WTC11 (cell line): Measurements from ENCODE around the gene LYPLA2. TPM values are rescaled to one million over a fixed set of nuclear protein-coding genes. Genes with fewer than 3 reads are reported as not detected.

Experiments used
- ATAC-seq: fragments of 200-7000 bp; cut with Tn5 transposase; 2 replicates; pipeline ENCODE4 v1.10.0; 2021; ENCODE audit warnings: mild to moderate bottlenecking, moderate library complexity
- CTCF ChIA-PET: fragments of 300-600 bp; sonication (Branson Sonifier 250); formaldehyde crosslinking; loops from one replicate; lab custom pipeline; 2021; ENCODE audit warnings: antibody characterized with exemption; lab: Charles Lee
- POLR2A ChIA-PET: fragments of 350-600 bp; sonication (Branson Sonifier 250); formaldehyde crosslinking; loops from one replicate; lab custom pipeline; 2021; ENCODE audit warnings: antibody characterized with exemption; lab: Charles Lee
- DNase-seq: peaks from one replicate; pipeline ENCODE4 v3.0.0; 2021; ENCODE audit warnings: low spot score
- H3K27ac Mint-ChIP-seq: 2 replicates; pipeline ENCODE4 v1.8.0; 2021; ENCODE audit warnings: mixed read lengths
- H3K27me3 Mint-ChIP-seq: 2 replicates; pipeline ENCODE4 v1.8.0; 2021; ENCODE audit warnings: low read depth, mild to moderate bottlenecking, moderate library complexity, mixed read lengths
- H3K36me3 Mint-ChIP-seq: 2 replicates; pipeline ENCODE4 v1.8.0; 2021; ENCODE audit warnings: mixed read lengths
- H3K4me1 Mint-ChIP-seq: 2 replicates; pipeline ENCODE4 v1.8.0; 2022; ENCODE audit warnings: mixed read lengths
- H3K4me3 Mint-ChIP-seq: 2 replicates; pipeline ENCODE4 v1.8.0; 2021; ENCODE audit warnings: mild to moderate bottlenecking, moderate library complexity, mixed read lengths
- H3K9me3 Mint-ChIP-seq: 2 replicates; pipeline ENCODE4 v1.8.0; 2021; ENCODE audit warnings: mixed read lengths
- ATF2 ChIP-seq: sonication (generic); formaldehyde crosslinking; IDR thresholded peaks from 2 replicates; pipeline ENCODE4 v1.8.1; 2022; ENCODE audit warnings: low read depth, missing genetic modification reagents, borderline replicate concordance
- CDX4 ChIP-seq: fragments of 250-450 bp; sonication (Bioruptor Pico); IDR thresholded peaks from 2 replicates; pipeline ENCODE4 v1.9.0; 2021; ENCODE audit warnings: moderate library complexity, mild to moderate bottlenecking, inconsistent platforms, borderline replicate concordance
- CTCF ChIP-seq: fragments of 200-600 bp; IDR thresholded peaks from 2 replicates; pipeline ENCODE4 v1.8.0; 2022; ENCODE audit warnings: antibody characterized with exemption
- EMX1 ChIP-seq: fragments of 250-450 bp; sonication (Bioruptor Pico); IDR thresholded peaks from 2 replicates; pipeline ENCODE4 v1.8.0; 2021; ENCODE audit warnings: mild to moderate bottlenecking
- JUN ChIP-seq: sonication (generic); formaldehyde crosslinking; IDR thresholded peaks from 2 replicates; pipeline ENCODE4 v1.8.0; 2023; ENCODE audit warnings: mild to moderate bottlenecking, missing genetic modification reagents
- MAX ChIP-seq: sonication (generic); formaldehyde crosslinking; IDR thresholded peaks from 2 replicates; pipeline ENCODE4 v1.8.0; 2022; ENCODE audit warnings: mild to moderate bottlenecking, missing genetic modification reagents
- MYBL2 ChIP-seq: sonication (generic); formaldehyde crosslinking; IDR thresholded peaks from 2 replicates; pipeline ENCODE4 v1.8.1; 2023; ENCODE audit warnings: mild to moderate bottlenecking, moderate library complexity, missing genetic modification reagents
- NR1H2 ChIP-seq: sonication (generic); formaldehyde crosslinking; IDR thresholded peaks from 2 replicates; pipeline ENCODE4 v1.9.0; 2021; ENCODE audit warnings: mild to moderate bottlenecking, moderate library complexity, missing genetic modification reagents
- OVOL2 ChIP-seq: fragments of 250-450 bp; sonication (Bioruptor Pico); IDR thresholded peaks from 2 replicates; pipeline ENCODE4 v1.9.0; 2021; ENCODE audit warnings: mild to moderate bottlenecking, borderline replicate concordance
- RELA ChIP-seq: sonication (generic); formaldehyde crosslinking; IDR thresholded peaks from 2 replicates; pipeline ENCODE4 v1.8.1; 2022; ENCODE audit warnings: missing genetic modification reagents, mild to moderate bottlenecking, borderline replicate concordance
- SOX15 ChIP-seq: fragments of 250-450 bp; sonication (Bioruptor Pico); IDR thresholded peaks from 2 replicates; pipeline ENCODE4 v1.9.0; 2021; ENCODE audit warnings: mild to moderate bottlenecking
- TEAD4 ChIP-seq: sonication (generic); formaldehyde crosslinking; IDR thresholded peaks from 2 replicates; pipeline ENCODE4 v1.8.0; 2022; ENCODE audit warnings: mild to moderate bottlenecking, missing genetic modification reagents
- USF2 ChIP-seq: sonication (generic); formaldehyde crosslinking; IDR thresholded peaks from 2 replicates; pipeline ENCODE4 v1.8.1; 2023; ENCODE audit warnings: mild to moderate bottlenecking, missing genetic modification reagents, moderate library complexity
- ZNF121 ChIP-seq: sonication (generic); formaldehyde crosslinking; IDR thresholded peaks from 2 replicates; pipeline ENCODE4 v1.8.0; 2023; ENCODE audit warnings: missing genetic modification reagents
- ZNF219 ChIP-seq: sonication (generic); formaldehyde crosslinking; IDR thresholded peaks from 2 replicates; pipeline ENCODE4 v1.8.0; 2023; ENCODE audit warnings: missing genetic modification reagents, mild to moderate bottlenecking, borderline replicate concordance
- ZNF425 ChIP-seq: fragments of 250-450 bp; sonication (Bioruptor Pico); conservative IDR thresholded peaks from 2 replicates; pipeline ENCODE4 v1.9.0; 2021; ENCODE audit warnings: mild to moderate bottlenecking
- ZSCAN18 ChIP-seq: fragments of 250-450 bp; sonication (Bioruptor Pico); IDR thresholded peaks from 2 replicates; pipeline ENCODE4 v2.1.2; 2022; ENCODE audit warnings: mild to moderate bottlenecking, moderate library complexity
- total RNA-seq: library from RNA; stranded (reverse); gene quantifications from 3 replicates; pipeline ENCODE4 v1.2.3, GENCODE V29; 2021

Gene LYPLA2
- total RNA-seq, 1 experiment from 2014 or later: 164 TPM

GRCh38 chr1:23810818-23811540 lies 20.0 kb downstream of the LYPLA2 start:
- no peaks in the 10 kb centered on the region; the same call in 1 of the 2 replicates for H3K27me3 Mint-ChIP-seq
- TF ChIP-seq MAX (CRISPR knock-in tag) (no peak), CTCF (peak; percentile 77), RELA (CRISPR knock-in tag) (no peak), TEAD4 (CRISPR knock-in tag) (no peak)
- ATAC-seq: peak; percentile 90
- DNase-seq: peak; percentile 79
- peaks cover 7% of the 10 kb centered on the region for H3K4me1 Mint-ChIP-seq
- peaks cover 6% of the 10 kb centered on the region; the same call in 1 of the 2 replicates for H3K36me3 Mint-ChIP-seq
- H3K9me3 Mint-ChIP-seq: no peaks in the 10 kb centered on the region
- H3K4me3 Mint-ChIP-seq: no peak overlapping the region
- CTCF ChIA-PET: interaction anchor here (0.6 to 5.3 kb wide), 70 partner anchors 12 to 576 kb away, joined by 3 to 109 read pairs (median 5); partner anchors contain the start of genes CNR2, ELOA, FUCA1 and GALE
- H3K27ac Mint-ChIP-seq: no peak overlapping the region
- POLR2A ChIA-PET: interaction anchor here (0.8 to 1.0 kb wide), 2 partner anchors 14 to 146 kb away, joined by 3 to 6 read pairs; partner anchors contain the start of gene HMGCL

- peaks cover 20% of the 10 kb centered on the region; the same call in 1 of the 2 replicates for H3K36me3 Mint-ChIP-seq
- no peak for ATAC-seq
- POLR2A ChIA-PET: no interaction called here
- H3K4me1 Mint-ChIP-seq: peaks cover 7% of the 10 kb centered on the region
- H3K4me3 Mint-ChIP-seq: no peak overlapping the region
- H3K27ac Mint-ChIP-seq: no peak overlapping the region
- CTCF ChIA-PET: interaction anchor here (0.9 kb wide), 1 partner anchor 42 kb away, joined by 3 read pairs; no protein-coding TSS in a partner anchor
- TF ChIP-seq CTCF (no peak), ATF2 (CRISPR knock-in tag) (no peak), ZSCAN18 (CRISPR knock-in tag) (no peak), CDX4 (CRISPR knock-in tag) (no peak), NR1H2 (CRISPR knock-in tag) (no peak), OVOL2 (CRISPR knock-in tag) (no peak), SOX15 (CRISPR knock-in tag) (no peak), MYBL2 (CRISPR knock-in tag) (no peak)
- TF ChIP-seq, all 79 proteins: peak for 0
- H3K9me3 Mint-ChIP-seq: no peaks in the 10 kb centered on the region
- no peaks in the 10 kb centered on the region for H3K27me3 Mint-ChIP-seq
- no peak for DNase-seq
Measured at GRCh38 chr1:23814016-23814415, 23.1 kb downstream of the LYPLA2 start.

- no peak for ATAC-seq
- no peak for TF ChIP-seq ZNF425
- TF ChIP-seq EMX1 (CRISPR knock-in tag): no peak
- no peak for TF ChIP-seq USF2
- TF ChIP-seq ZNF121 (CRISPR knock-in tag): no peak
- no peak for TF ChIP-seq ATF2 (CRISPR knock-in tag)
- no peak for TF ChIP-seq JUN (CRISPR knock-in tag)
- no peak for TF ChIP-seq ZNF219 (CRISPR knock-in tag)
- POLR2A ChIA-PET: interaction anchor here (0.7 kb wide), 1 partner anchor 26 kb away, joined by 3 read pairs; no protein-coding TSS in a partner anchor
Measured at GRCh38 chr1:23816361-23816760, 25.4 kb downstream of the LYPLA2 start.

More at GRCh38 chr1:23816361-23816760, 25.4 kb downstream of the LYPLA2 start:
- no peaks in the 10 kb centered on the region for H3K4me1 Mint-ChIP-seq
- DNase-seq: no peak
- no peaks in the 10 kb centered on the region for H3K27me3 Mint-ChIP-seq
- no peak overlapping the region for H3K4me3 Mint-ChIP-seq
- no peaks in the 10 kb centered on the region for H3K9me3 Mint-ChIP-seq
- H3K36me3 Mint-ChIP-seq: peaks cover 20% of the 10 kb centered on the region; the same call in 1 of the 2 replicates
- CTCF ChIA-PET: interaction anchor here (1.6 kb wide), 1 partner anchor 100 kb away, joined by 3 read pairs; no protein-coding TSS in a partner anchor
- H3K27ac Mint-ChIP-seq: no peak overlapping the region
